GOT3 (cell line): Measurements from ENCODE around the gene GOSR1.
"Not testable (repeated sequence)": the region's sequence is repeated elsewhere in the genome, so short reads cannot be mapped to it uniquely, and the experiment has no call there.

ENCODE experiments used
- DNase-seq: peaks from one replicate; lab custom pipeline; 2025; ENCODE audit warnings: mixed read lengths; lab: John Stamatoyannopoulos, UW

GOSR1 gene

DNA sequence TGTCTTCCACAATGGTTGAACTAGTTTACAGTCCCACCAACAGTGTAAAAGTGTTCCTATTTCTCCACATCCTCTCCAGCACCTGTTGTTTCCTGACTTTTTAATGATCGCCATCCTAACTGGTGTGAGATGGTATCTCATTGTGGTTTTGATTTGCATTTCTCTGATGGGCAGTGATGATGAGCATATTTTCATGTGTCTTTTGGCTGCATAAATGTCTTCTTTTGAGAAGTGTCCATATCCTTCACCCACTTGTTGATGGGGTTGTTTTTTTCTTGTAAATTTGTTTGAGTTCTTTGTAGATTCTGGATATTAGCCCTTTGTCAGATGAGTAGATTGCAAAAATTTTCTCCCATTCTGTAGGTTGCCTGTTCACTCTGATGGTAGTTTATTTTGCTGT is 84.6 kb downstream of the GOSR1 start:
- DNase-seq, result not testable (repeated sequence)

DNA sequence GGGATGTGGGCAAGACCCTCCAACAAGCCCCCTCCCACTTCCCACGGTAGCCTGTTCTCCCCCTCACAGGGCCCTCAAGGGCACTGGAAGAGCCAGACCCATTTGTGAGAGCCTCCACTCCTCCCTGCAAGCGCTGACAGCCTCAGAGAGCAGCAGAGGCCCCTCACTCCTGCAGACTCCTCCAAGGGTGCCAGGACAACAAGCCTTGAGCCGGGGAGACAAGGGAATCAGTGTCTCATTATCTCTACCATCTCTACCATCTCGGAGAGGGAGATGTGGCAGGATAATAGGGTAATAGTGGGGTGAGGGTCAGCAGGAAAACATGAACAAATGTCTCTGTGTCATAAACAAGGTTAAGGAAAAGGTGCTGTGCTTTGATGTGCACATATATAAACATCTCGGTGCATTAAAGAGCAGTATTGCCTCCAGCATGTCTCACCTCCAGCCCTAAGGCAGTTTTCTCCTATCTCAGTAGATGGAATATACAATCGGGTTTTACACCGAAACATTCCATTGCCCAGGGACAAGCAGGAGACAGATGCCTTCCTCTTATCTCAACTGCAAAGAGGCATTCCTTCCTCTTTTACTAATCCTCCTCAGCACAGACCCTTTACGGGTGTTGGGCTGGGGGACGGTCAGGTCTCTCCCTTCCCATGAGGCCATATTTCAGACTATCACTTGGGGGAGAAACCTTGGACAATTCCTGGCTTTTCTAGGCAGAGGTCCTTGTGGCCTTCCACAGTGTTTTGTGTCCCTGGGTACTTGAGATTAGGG is 86.1 kb downstream of the GOSR1 start:
- not testable (repeated sequence) for DNase-seq

DNA sequence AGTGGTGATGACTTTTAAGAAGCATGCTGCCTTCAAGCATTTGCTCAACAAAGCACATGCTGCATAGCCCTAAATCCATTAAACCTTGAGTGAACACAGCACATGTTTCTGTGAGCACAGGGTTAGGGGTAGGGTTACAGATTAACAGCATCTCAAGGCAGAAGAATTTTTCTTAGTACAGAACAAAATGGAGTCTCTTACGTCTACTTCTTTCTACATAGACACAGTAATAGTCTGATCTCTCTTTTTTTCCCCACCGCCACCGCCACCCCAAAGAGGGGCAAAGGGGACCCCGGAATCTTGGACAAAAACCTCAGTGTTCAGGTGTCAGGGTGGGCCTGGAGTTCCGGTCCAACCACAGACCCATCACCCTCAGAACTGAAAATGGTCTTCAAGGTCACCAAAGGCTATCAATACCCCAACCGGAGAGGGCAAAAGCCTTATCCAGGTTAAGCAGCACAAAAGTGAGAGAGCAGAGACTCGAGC is 86.7 kb downstream of the GOSR1 start:
- not testable (repeated sequence) for DNase-seq

- not testable (repeated sequence) for DNase-seq
Measured at GRCh38 chr17:30564422-30565072, 87.3 kb downstream of the GOSR1 start.

DNA sequence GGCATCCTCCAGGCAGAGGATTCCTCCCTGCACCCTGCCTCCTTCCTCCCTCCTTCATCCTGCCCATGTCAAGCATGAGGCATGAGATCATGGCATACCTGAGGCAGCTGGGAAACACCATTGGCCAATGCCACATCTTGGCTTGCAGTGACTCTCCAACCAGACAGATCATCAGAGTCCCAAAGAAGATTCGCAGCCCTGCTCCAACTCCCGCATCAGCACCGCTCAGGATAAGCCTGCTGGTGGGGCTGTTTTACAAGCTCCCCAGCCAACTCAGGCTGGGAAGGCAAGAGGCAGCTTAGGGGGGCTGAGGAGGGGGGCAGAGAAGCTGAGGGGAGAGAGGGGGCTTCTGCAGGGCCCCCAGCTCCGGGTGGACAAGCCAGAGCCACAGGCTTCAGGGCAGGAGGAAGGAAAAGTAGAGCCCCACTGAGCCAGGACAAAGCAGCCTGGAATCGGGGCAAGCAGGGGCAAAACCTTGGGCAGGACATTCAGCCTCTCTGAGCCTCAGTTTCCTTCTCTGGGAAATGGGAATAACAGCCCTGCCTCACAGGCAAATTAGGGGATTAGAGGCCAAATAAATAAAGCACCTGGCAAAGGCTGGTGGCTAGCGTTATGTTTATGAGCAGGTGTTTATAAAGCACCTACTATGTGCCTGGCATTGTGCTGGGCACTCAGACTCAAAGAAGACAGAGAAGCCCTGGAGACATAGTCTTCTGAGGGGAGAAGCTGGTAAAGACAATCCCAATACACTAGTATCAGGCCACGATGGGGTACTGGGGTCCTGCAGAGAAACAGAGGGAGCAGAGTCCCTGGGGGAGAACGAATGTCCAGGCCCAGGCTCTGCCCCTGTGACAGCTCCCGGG is 88.1 kb downstream of the GOSR1 start:
- no peak for DNase-seq

GRCh38 chr17:30566104-30566503 is 88.9 kb downstream of the GOSR1 start:
- DNase-seq, result not testable (repeated sequence)

- not testable (repeated sequence) for DNase-seq
Measured at GRCh38 chr17:30566516-30567225, 89.5 kb downstream of the GOSR1 start.

DNA sequence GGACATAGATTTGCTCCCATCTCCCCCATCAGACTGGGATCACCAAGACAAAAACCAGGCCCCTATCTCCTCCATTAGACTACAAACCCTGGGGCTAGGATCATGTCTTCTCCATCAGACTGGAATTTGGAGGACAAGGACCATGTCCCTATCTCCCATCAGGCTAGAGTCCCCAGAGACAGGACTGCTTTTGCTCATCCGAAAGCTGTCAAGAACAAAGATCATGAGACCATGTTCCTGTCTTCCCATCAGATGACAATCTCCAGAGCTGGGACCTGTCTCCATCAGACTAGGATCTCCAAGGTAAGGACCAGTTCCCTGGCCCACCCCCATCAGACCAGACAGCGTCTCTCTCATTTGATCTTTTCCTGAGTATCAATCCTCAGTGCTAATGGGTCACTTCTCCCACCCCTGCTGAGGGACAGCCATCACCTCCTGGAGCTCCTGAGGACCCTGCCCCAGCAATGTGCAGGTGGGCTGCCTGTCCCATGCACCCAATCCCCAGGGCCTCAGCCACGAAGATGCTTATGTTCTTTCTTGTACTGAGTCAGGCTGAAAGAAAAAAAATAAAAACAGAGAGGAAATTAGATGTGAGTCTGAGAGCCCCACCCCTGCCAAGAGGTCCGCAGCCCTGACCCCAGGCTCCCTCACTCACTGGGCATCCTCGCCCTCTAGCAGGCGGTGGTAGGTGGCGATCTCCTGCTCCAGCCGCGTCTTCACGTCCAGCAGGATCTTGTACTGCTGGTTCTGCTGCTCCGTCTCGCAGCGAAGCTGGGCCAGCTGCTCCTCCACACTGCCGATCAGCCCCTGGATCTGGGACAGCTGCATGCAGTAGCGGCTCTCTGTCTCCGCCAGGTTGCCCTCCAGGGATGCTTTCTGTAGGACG is 90.3 kb downstream of the GOSR1 start:
- no peak for DNase-seq

- no peak for DNase-seq
Measured at GRCh38 chr17:30568117-30568430, 90.9 kb downstream of the GOSR1 start.

DNA sequence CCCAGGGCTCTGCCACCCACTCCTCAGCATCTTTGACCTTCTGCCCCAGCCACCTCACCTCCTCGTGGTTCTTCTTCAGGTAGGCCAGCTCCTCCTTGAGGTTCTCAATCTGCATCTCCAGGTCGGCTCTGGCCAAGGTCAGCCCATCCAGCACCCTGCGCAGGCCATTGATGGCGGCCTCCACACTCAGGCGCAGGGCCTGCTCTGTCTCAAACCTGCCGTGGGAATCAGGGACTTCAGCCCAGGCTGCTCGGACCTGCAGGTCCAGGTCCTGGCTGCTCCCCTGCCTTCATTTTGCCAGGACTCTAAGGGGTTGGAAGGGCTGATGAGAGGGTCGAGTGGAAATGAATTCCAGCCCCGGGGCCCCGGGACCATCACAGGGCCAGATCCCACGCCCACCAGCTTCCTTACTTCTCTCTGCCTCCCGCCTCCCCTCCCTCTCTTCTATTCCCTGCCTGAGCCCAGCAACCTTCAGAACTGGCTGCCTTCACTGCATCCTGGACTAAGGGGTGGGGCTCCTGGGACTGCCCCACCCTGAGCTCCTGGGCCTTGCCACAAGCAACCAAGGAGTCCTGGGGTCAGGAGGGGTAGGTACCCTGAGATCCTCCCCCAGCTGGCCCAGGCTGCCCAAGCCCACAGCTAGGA is 92.4 kb downstream of the GOSR1 start:
- DNase-seq, result not testable (repeated sequence)

GRCh38 chr17:30570191-30570590 is 93.0 kb downstream of the GOSR1 start:
- DNase-seq, result no peak

DNA sequence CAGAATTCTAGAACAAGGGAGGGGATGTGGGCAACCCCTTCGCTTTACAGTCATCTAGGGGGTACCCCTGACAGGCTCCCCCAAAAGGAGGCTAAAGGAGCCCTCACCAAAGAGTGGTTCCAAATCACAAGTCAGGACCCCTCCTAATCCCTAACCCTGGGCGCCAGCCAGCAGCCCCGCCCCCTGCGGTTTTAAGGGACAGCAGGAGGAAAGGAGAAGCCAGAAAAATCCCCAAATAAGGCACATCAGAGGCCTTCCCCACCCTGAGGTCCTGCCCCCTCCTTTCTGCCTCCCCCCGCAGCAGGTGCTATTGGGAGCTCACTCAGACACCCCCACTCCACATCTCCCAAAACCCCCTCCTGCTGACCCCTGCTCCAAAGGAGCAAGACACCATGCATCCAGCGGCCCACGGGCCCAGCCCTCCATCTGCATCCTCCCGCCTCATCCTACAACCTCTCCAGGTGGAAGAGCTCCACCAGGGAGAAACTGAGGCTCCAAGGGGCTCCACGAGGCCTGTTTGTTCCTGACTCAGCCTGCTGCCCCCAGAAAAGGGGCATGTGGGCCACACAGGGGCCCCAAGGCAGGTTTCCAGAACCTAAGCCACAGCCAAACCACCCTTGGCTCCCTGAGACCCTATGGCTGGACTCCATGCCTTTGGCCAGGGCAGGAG is 93.5 kb downstream of the GOSR1 start:
- no peak for DNase-seq

GRCh38 chr17:30571404-30571803 is 94.2 kb downstream of the GOSR1 start:
- DNase-seq, result not testable (repeated sequence)

- DNase-seq, result no peak
Measured at GRCh38 chr17:30571921-30572320, 94.7 kb downstream of the GOSR1 start.

DNA sequence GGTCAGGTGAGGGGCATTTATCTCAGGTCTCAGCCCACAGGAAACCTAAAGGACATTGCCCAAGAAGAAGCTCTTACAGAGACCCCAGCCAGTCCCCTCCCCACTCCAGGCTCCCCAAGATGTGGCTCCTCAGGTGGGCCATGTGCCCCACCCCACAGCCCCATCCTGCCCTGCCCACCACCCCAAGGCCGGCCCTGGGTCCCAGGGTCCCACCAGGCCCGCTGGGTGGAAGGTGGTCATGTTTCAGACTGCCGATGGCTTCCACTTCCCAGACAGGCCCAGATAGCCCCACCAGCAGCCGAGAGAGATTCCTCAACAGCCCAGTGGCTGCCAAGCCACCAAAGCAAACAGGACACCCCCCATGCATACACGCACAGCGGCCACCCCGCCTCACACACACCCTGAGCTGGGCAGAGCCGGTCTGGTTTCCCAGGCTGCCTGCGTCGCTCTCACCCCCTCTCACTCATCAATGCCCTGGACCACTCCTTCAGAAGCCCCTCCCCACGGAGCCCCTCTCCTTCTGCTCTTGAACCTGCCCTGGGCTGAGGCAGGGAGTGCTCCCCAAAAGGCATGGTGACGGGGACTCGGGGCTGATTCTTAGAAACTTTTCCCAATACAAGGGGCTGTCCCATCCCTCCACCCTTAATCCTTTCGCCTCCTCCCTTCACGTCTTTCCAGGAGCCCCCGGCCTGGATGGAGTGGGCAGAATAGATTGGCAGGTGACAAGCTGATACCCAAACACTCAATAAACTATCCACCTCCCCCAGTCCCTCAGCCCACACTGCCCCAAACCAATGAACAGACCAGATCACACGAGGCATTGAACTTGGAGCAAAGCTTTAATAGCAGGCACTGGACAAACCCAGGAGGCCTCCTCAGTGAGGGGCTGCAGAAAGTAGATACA is 95.7 kb downstream of the GOSR1 start:
- not testable (repeated sequence) for DNase-seq

DNA sequence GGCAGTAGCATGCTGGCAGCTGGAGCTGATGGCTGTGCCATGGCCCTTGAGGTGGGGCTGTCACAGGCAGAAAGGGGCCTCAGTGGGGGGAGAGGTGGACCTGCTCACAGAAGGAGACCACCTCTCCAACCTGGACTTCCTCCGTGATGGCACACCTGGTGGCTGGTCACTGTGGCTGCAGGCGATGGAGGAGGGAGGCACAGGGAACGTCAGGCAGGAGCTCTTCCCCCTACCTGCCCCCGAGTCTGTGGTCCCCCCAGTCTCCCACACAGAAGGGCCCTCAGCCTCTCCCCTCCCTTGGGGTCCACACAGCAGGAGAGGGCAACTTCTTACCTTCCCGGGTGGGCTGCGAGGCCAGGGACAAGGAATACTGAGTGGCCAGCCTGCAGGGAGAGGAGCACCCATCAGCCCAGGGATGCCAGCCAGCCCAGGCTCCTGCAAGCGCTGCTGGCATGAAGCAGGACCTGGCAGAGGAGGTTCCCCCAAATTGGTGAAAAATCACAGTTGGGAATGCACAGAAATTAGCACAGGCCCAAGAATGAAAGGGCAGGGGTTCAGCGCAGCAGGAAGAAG is 96.5 kb downstream of the GOSR1 start:
- no peak for DNase-seq

GRCh38 chr17:30574309-30574708 is 97.1 kb downstream of the GOSR1 start:
- not testable (repeated sequence) for DNase-seq

GRCh38 chr17:30574806-30575205 is 97.6 kb downstream of the GOSR1 start:
- not testable (repeated sequence) for DNase-seq
